H1 (cell line): ENCODE results near the gene NET1. TPM values are rescaled to one million over a fixed set of nuclear protein-coding genes. Genes with fewer than 3 reads are reported as not detected.

ENCODE experiments used
- ATF3 ChIP-seq: IDR thresholded peaks from 2 replicates; pipeline ENCODE4 v1.6.1; 2011; ENCODE audit warnings: low read depth, mild to moderate bottlenecking, low read length; ENCODE audit not compliant: insufficient read depth
- polyA plus RNA-seq, 7 experiments: library from polyadenylated mRNA; depleted of rRNA in 3 of 7; stranded (reverse) in 5 of 7; unstranded in 2 of 7; fragments of >200 nt in 5 of 7; fragments of 200-250 nt in 2 of 7; gene quantifications; 1 replicate in 5 of 7; 2 replicates in 1 of 7; 4 replicates in 1 of 7; pipeline versions ENCODE4 v1.2.1 to v1.2.3, GENCODE V29; 2011 to 2013; ENCODE audit warnings: missing spikeins in 2 of 7, mixed read lengths in 2 of 7
- total RNA-seq: library from RNA; stranded (reverse); fragmentation: NEBNext Ultra II Directional; extraction: Animal tissue kit (Norgen Biotek cat#: 25700); gene quantifications from 2 replicates; pipeline ENCODE4 v1.2.1, GENCODE V29; 2021

Gene NET1
- total and polyA plus RNA-seq, 2 of the 8 experiments (the other 6 are each of a cell fraction or from before 2014, with no cell fraction given) = 21.5 to 117 TPM

- 0 out of 2 replicates have a peak, but pooled peaks have one; percentile 47 for TF ChIP-seq ATF3
These were observed 34.1 kb downstream of the NET1 start (continued) for GRCh38 chr10:5446390-5446926.
